ENCODE results near the gene SYT17. TPM values are rescaled to one million over a fixed set of nuclear protein-coding genes. Genes with fewer than 3 reads are reported as not detected.

SYT17 gene
- polyA plus RNA-seq, 1 donor (not counting 4 experiments of a cell fraction or from before 2014, with no cell fraction given) = not detected

- Histone ChIP-seq H3K9me1 (ENCODE audit: control insufficient read depth, extremely low read depth, insufficient read depth, low read length) (no peaks in the 10 kb centered on the region), H4K20me1 (ENCODE audit: control insufficient read depth, extremely low read depth, insufficient read depth, low read length) (no peaks in the 10 kb centered on the region), H3K27ac (ENCODE audit: control insufficient read depth, insufficient read depth, low read length) (no peak overlapping the region)
Observed at GRCh38 chr16:19127674-19128131, 40.3 kb upstream of the SYT17 start.

GRCh38 chr16:19128454-19129200 lies 39.4 kb upstream of the SYT17 start:
- Histone ChIP-seq H3K27me3 (ENCODE audit: control insufficient read depth, extremely low read depth, insufficient read depth, low read length) (no peaks in the 10 kb centered on the region), H3K4me2 (ENCODE audit: control insufficient read depth, extremely low read depth, insufficient read depth, low read depth, low read length) (no peak overlapping the region), H4K20me1 (ENCODE audit: control insufficient read depth, extremely low read depth, insufficient read depth, low read length) (no peaks in the 10 kb centered on the region), H3K9ac (ENCODE audit: control insufficient read depth, extremely low read depth, insufficient read depth, low read length) (no peak overlapping the region), H3K4me3 (ENCODE audit: control insufficient read depth in 2 of 3, extremely low read depth in 1 of 3, insufficient read depth in 2 of 3, low read depth in 1 of 3, low read length in 3 of 3) (no peak overlapping the region), H2AFZ (ENCODE audit: control insufficient read depth, low read length) (no peak overlapping the region), H3K36me3 (ENCODE audit: control insufficient read depth in 2 of 2, extremely low read depth in 1 of 2, insufficient read depth in 2 of 2, low read length in 2 of 2) (no peaks in the 10 kb centered on the region), H3K79me2 (ENCODE audit: control insufficient read depth, insufficient read depth, low read length) (no peaks in the 10 kb centered on the region), H3K27ac (ENCODE audit: control insufficient read depth, insufficient read depth, low read length) (no peak overlapping the region), H3K9me3 (ENCODE audit: control insufficient read depth, low read depth, low read length) (no peaks in the 10 kb centered on the region), H3K4me1 (ENCODE audit: control insufficient read depth, extremely low read depth, insufficient read depth, low read length) (peaks cover 14% of the 10 kb centered on the region), H3K9me1 (ENCODE audit: control insufficient read depth, extremely low read depth, insufficient read depth, low read length) (no peaks in the 10 kb centered on the region)
- dilution Hi-C loops (cut with MboI; ENCODE audit: extremely low pct_ligation_motif_present, low sequenced_read_pairs) = no loop called here
- DNase-seq (ENCODE audit: low read depth, low spot score) = no peak
- no peak for FAIRE-seq
- TF ChIP-seq CTCF (optimal IDR thresholded peaks at IDR 0.05 in 1 of 3, IDR thresholded peaks at IDR 0.05 in 1 of 3, conservative IDR thresholded peaks at IDR 0.05 in 1 of 3; ENCODE audit: extremely low read depth in 1 of 3, insufficient read depth in 2 of 3, low read length in 3 of 3) (no peak), EZH2 (IDR thresholded peaks at IDR 0.05; ENCODE audit: low read length) (no peak)

More at GRCh38 chr16:19127674-19128131, 40.3 kb upstream of the SYT17 start:
- Histone ChIP-seq H3K4me2 (ENCODE audit: control insufficient read depth, extremely low read depth, insufficient read depth, low read depth, low read length) (no peak overlapping the region), H3K27me3 (ENCODE audit: control insufficient read depth, extremely low read depth, insufficient read depth, low read length) (no peaks in the 10 kb centered on the region), H3K79me2 (ENCODE audit: control insufficient read depth, insufficient read depth, low read length) (no peaks in the 10 kb centered on the region), H3K9ac (ENCODE audit: control insufficient read depth, extremely low read depth, insufficient read depth, low read length) (no peak overlapping the region), H3K36me3 (ENCODE audit: control insufficient read depth in 2 of 2, extremely low read depth in 1 of 2, insufficient read depth in 2 of 2, low read length in 2 of 2) (no peaks in the 10 kb centered on the region), H3K4me3 (ENCODE audit: control insufficient read depth in 2 of 3, extremely low read depth in 1 of 3, insufficient read depth in 2 of 3, low read depth in 1 of 3, low read length in 3 of 3) (no peak overlapping the region), H3K4me1 (ENCODE audit: control insufficient read depth, extremely low read depth, insufficient read depth, low read length) (peaks cover 14% of the 10 kb centered on the region), H2AFZ (ENCODE audit: control insufficient read depth, low read length) (no peak overlapping the region), H3K9me3 (ENCODE audit: control insufficient read depth, low read depth, low read length) (no peaks in the 10 kb centered on the region)
- TF ChIP-seq CTCF (optimal IDR thresholded peaks at IDR 0.05 in 1 of 3, IDR thresholded peaks at IDR 0.05 in 1 of 3, conservative IDR thresholded peaks at IDR 0.05 in 1 of 3; ENCODE audit: extremely low read depth in 1 of 3, insufficient read depth in 2 of 3, low read length in 3 of 3) (no peak), EZH2 (IDR thresholded peaks at IDR 0.05; ENCODE audit: low read length) (no peak)
- no peak for FAIRE-seq
- no peak for DNase-seq (ENCODE audit: low read depth, low spot score)
- dilution Hi-C loops (cut with MboI; ENCODE audit: extremely low pct_ligation_motif_present, low sequenced_read_pairs) = no loop called here
